BJ (cell line): Measurements from ENCODE around the gene HTATSF1. TPM values are rescaled to one million over a fixed set of nuclear protein-coding genes. Genes with fewer than 3 reads are reported as not detected.

Experiments
- CTCF ChIA-PET: fragments of 350-600 bp; formaldehyde crosslinking; extraction: SDS; loops from one replicate; lab custom pipeline; 2021; ENCODE audit warnings: antibody characterized with exemption, inconsistent platforms; lab: Yijun Ruan, JAX
- POLR2A ChIA-PET: fragments of 300-600 bp; sonication (Branson Sonifier 250); formaldehyde crosslinking; extraction: SDS; loops from one replicate; lab custom pipeline; 2021; ENCODE audit warnings: antibody characterized with exemption; lab: Charles Lee
- DNase-seq: peaks from one replicate; pipeline ENCODE4 v3.0.0-alpha.2; 2011; ENCODE audit warnings: low read depth
- H3K27me3 ChIP-seq: 2 replicates; pipeline ENCODE4 v1.6.0; 2011; ENCODE audit warnings: low read length; ENCODE audit not compliant: control insufficient read depth, insufficient read depth
- H3K36me3 ChIP-seq: 2 replicates; pipeline ENCODE4 v1.5.1; 2011; ENCODE audit warnings: low read length; ENCODE audit not compliant: control insufficient read depth, insufficient read depth
- H3K4me3 ChIP-seq: 2 replicates; pipeline ENCODE4 v1.5.1; 2011; ENCODE audit warnings: low read depth, mild to moderate bottlenecking, control low read depth, low read length
- CTCF ChIP-seq: IDR thresholded peaks from 2 replicates; pipeline ENCODE4 v1.5.1; 2011; ENCODE audit warnings: low read depth, mild to moderate bottlenecking, control low read depth, inconsistent platforms, low read length, moderate library complexity; ENCODE audit not compliant: insufficient read depth
- polyA plus RNA-seq: library from polyadenylated mRNA; depleted of rRNA; stranded (reverse); fragments of >200 nt; gene quantifications from 2 replicates; pipeline ENCODE4 v1.2.3, GENCODE V29; 2011

HTATSF1 gene
- polyA plus RNA-seq, 1 experiment = 0.28 TPM

GRCh38 chrX:136467303-136467702 is 30.1 kb upstream of the HTATSF1 start:
- no peak overlapping the region for H3K4me3 ChIP-seq

GRCh38 chrX:136468391-136469103 is 28.8 kb upstream of the HTATSF1 start:
- no peak for DNase-seq
- Histone ChIP-seq H3K4me3 (no peak overlapping the region), H3K27me3 (no peaks in the 10 kb centered on the region), H3K36me3 (no peaks in the 10 kb centered on the region)
- POLR2A ChIA-PET = no interaction called here
- CTCF ChIA-PET = no interaction called here
- TF ChIP-seq CTCF = no peak

More at GRCh38 chrX:136467303-136467702, 30.1 kb upstream of the HTATSF1 start:
- DNase-seq = no peak
- no peaks in the 10 kb centered on the region for H3K36me3 ChIP-seq
- no peaks in the 10 kb centered on the region for H3K27me3 ChIP-seq
- TF ChIP-seq CTCF = no peak
- POLR2A ChIA-PET = no interaction called here
- CTCF ChIA-PET = interaction anchor here (1.7 kb wide), 1 partner anchor 10 kb away, joined by 3 read pairs; no protein-coding TSS in a partner anchor

GRCh38 chrX:136473663-136474062 is 23.7 kb upstream of the HTATSF1 start:
- CTCF ChIA-PET = no interaction called here
- H3K4me3 ChIP-seq = no peak overlapping the region

GRCh38 chrX:136475236-136475635 is 22.2 kb upstream of the HTATSF1 start:
- TF ChIP-seq CTCF = no peak
- no peak overlapping the region for H3K4me3 ChIP-seq
- DNase-seq = no peak
- POLR2A ChIA-PET = no interaction called here
- H3K27me3 ChIP-seq = no peaks in the 10 kb centered on the region
- no peaks in the 10 kb centered on the region for H3K36me3 ChIP-seq
- CTCF ChIA-PET = no interaction called here

More at GRCh38 chrX:136473663-136474062, 23.7 kb upstream of the HTATSF1 start:
- POLR2A ChIA-PET = no interaction called here
- no peak for TF ChIP-seq CTCF
- Histone ChIP-seq H3K27me3 (no peaks in the 10 kb centered on the region), H3K36me3 (no peaks in the 10 kb centered on the region)
- no peak for DNase-seq

- CTCF ChIA-PET = no interaction called here
These were observed 20.9 kb upstream of the HTATSF1 start for GRCh38 chrX:136476501-136476900.

More at GRCh38 chrX:136476501-136476900, 20.9 kb upstream of the HTATSF1 start:
- POLR2A ChIA-PET = no interaction called here
- Histone ChIP-seq H3K36me3 (no peaks in the 10 kb centered on the region), H3K4me3 (no peak overlapping the region), H3K27me3 (no peaks in the 10 kb centered on the region)
- DNase-seq = no peak
- no peak for TF ChIP-seq CTCF
